Uterus (tissue), 2 donors: ENCODE data around the gene TBC1D32.

Experiments
- POLR2A ChIP-seq, 2 donors: fragments of 450-650 bp; IDR thresholded peaks; one replicate each; pipeline ENCODE4 v1.6.1; 2016; ENCODE audit warnings: antibody characterized with exemption in 2 of 2, mild to moderate bottlenecking in 1 of 2, moderate library complexity in 1 of 2
- TF ChIP-seq, protein P1 (sequence below), 4 experiments: fragments of 200-600 bp in 2 of 4; fragments of 450-650 bp in 2 of 4; sonication (generic) in 2 of 4; IDR thresholded peaks; one replicate each; pipeline ENCODE4 v1.5.1; 2016 to 2019; ENCODE audit warnings: antibody characterized with exemption in 4 of 4, mild to moderate bottlenecking in 2 of 4, moderate library complexity in 1 of 4

DNA sequence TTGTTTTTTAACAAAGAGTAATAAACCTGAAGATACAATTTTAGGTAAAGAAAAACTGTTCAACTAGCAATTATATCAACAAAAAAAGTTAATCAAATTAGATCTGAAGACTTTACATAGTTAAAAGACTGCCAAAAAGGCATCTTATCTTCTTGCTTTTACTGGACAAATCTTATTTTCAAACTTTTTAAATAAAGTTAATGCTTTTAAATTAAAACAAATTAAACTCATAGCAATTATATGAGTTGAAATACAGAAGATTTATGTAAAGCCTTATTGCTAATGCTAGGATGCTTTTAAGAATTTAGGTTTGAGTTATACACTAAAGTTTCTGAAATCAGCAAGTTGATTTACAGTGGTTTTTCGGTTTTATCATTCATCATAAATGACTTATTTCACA lies 227.3 kb downstream of the TBC1D32 start:
- TF ChIP-seq, protein P1, sequence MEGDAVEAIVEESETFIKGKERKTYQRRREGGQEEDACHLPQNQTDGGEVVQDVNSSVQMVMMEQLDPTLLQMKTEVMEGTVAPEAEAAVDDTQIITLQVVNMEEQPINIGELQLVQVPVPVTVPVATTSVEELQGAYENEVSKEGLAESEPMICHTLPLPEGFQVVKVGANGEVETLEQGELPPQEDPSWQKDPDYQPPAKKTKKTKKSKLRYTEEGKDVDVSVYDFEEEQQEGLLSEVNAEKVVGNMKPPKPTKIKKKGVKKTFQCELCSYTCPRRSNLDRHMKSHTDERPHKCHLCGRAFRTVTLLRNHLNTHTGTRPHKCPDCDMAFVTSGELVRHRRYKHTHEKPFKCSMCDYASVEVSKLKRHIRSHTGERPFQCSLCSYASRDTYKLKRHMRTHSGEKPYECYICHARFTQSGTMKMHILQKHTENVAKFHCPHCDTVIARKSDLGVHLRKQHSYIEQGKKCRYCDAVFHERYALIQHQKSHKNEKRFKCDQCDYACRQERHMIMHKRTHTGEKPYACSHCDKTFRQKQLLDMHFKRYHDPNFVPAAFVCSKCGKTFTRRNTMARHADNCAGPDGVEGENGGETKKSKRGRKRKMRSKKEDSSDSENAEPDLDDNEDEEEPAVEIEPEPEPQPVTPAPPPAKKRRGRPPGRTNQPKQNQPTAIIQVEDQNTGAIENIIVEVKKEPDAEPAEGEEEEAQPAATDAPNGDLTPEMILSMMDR (IDR thresholded peaks at IDR 0.05): no peak
- TF ChIP-seq POLR2A (IDR thresholded peaks at IDR 0.05): no peak
